GM18505 (cell line): Measurements from ENCODE around the gene USP2.

Experiments used
- ATAC-seq: cut with Tn5 transposase; IDR thresholded peaks from one replicate; pipeline ENCODE4 v1.9.1; 2021; ENCODE audit not compliant: unreplicated experiment
- POLR2A ChIP-seq: IDR thresholded peaks from 4 replicates; pipeline ENCODE4 v1.6.1; 2011; ENCODE audit warnings: borderline replicate concordance; ENCODE audit not compliant: insufficient read depth, insufficient read length; ENCODE audit errors: extremely low read depth

USP2 gene

GRCh38 chr11:119343726-119344125 lies 37.8 kb downstream of the USP2 start:
- ATAC-seq, result no peak
- TF ChIP-seq POLR2A, result no peak

- TF ChIP-seq POLR2A, result no peak
- ATAC-seq, result no peak
These were observed 38.9 kb downstream of the USP2 start for GRCh38 chr11:119342362-119343130.

GRCh38 chr11:119342023-119342300 lies 39.5 kb downstream of the USP2 start:
- no peak for ATAC-seq
- TF ChIP-seq POLR2A, result no peak

GRCh38 chr11:119341222-119342022 lies 40.1 kb downstream of the USP2 start:
- no peak for TF ChIP-seq POLR2A
- no peak for ATAC-seq

- no peak for TF ChIP-seq POLR2A
- ATAC-seq, result no peak
These were observed 40.9 kb downstream of the USP2 start, which contains the start of gene C1QTNF5 for GRCh38 chr11:119340335-119341221. Gene C1QTNF5 (minus strand): TSS chr11:119340883. CDS start chr11:119340397, 486 bp downstream.

GRCh38 chr11:119339589-119340334 lies 41.7 kb downstream of the USP2 start:
- no peak for ATAC-seq
- no peak for TF ChIP-seq POLR2A

GRCh38 chr11:119338965-119339588 lies 42.4 kb downstream of the USP2 start:
- TF ChIP-seq POLR2A, result no peak
- no peak for ATAC-seq

GRCh38 chr11:119338318-119338890 lies 43.1 kb downstream of the USP2 start:
- TF ChIP-seq POLR2A, result no peak
- ATAC-seq, result no peak

GRCh38 chr11:119337581-119338317 lies 43.7 kb downstream of the USP2 start:
- no peak for ATAC-seq
- TF ChIP-seq POLR2A, result no peak

GRCh38 chr11:119336744-119337469 lies 44.6 kb downstream of the USP2 start:
- TF ChIP-seq POLR2A, result no peak
- no peak for ATAC-seq
